Nephron (organoid): ENCODE measurements around the gene SLC27A5.
"Not testable (repeated sequence)": the region's sequence is repeated elsewhere in the genome, so short reads cannot be mapped to it uniquely, and the experiment has no call there.

Experiments
- H3K27ac Mint-ChIP-seq, 3 experiments: 2 replicates each; pipeline ENCODE4 v1.8.0; 2020; ENCODE audit warnings: mixed read lengths in 3 of 3, mild to moderate bottlenecking in 2 of 3, moderate library complexity in 1 of 3
- H3K27me3 Mint-ChIP-seq: 2 replicates; pipeline ENCODE4 v1.8.0; 2021; ENCODE audit warnings: low read depth, mild to moderate bottlenecking, moderate library complexity, mixed read lengths
- H3K36me3 Mint-ChIP-seq: 2 replicates; pipeline ENCODE4 v1.8.0; 2020; ENCODE audit warnings: low read depth, mixed read lengths
- H3K4me1 Mint-ChIP-seq: 2 replicates; pipeline ENCODE4 v1.8.0; 2020; ENCODE audit warnings: mixed read lengths
- H3K4me3 Mint-ChIP-seq, 3 experiments: 2 replicates each; pipeline ENCODE4 v1.8.0; 2020; ENCODE audit warnings: mild to moderate bottlenecking in 3 of 3, mixed read lengths in 3 of 3, moderate library complexity in 2 of 3
- H3K9me3 Mint-ChIP-seq: 2 replicates; pipeline ENCODE4 v1.8.0; 2020; ENCODE audit warnings: mixed read lengths
- TF ChIP-seq, protein P1 (sequence below), 3 experiments: fragments of 200-600 bp; sonication (generic); IDR thresholded peaks; one replicate each; pipeline ENCODE4 v1.5.0; 2021; ENCODE audit warnings: antibody characterized with exemption in 3 of 3; ENCODE audit not compliant: unreplicated experiment in 3 of 3

Gene SLC27A5

DNA sequence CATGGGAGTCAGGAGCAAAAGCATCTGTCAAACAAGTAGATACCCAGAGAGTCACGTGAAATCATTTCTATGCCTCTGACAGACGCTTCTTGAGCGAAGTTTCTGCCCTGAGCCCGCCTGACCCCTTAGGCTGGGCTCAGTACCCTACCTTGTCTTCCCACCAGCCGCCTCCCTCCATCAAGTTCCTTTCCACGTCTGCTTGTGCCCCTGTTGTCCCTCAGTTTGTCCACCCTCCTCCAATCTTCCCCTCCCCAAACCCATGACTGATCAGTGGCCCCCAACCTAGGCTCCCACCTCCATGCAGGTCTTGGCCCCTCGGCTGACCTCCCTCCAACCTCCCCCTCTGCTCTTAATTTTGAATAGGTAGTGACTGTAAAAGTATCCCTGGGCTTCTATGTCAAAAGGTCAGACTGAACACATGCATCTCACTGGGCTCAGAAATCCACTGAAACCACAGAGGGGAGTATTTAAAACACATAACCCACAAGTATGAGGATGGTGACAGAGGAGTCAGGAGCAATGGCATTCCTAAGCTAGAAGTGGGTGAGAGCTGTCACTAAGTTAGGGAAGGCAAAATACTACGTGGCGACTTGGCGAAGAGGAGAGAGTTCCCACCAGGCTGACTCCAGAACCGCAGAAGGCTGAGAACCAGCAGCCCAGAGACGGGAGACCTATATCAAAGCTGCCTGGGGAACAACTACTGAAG is 37.3 kb downstream of the SLC27A5 start:
- H3K27me3 Mint-ChIP-seq = no peaks in the 10 kb centered on the region
- H3K4me1 Mint-ChIP-seq = peaks cover 6% of the 10 kb centered on the region
- peak overlapping the region in 2 of 3 experiments; percentile 31 to 62 for H3K27ac Mint-ChIP-seq
- H3K4me3 Mint-ChIP-seq = peak overlapping the region; percentile 91 to 96 (median 92)
- TF ChIP-seq, protein P1, sequence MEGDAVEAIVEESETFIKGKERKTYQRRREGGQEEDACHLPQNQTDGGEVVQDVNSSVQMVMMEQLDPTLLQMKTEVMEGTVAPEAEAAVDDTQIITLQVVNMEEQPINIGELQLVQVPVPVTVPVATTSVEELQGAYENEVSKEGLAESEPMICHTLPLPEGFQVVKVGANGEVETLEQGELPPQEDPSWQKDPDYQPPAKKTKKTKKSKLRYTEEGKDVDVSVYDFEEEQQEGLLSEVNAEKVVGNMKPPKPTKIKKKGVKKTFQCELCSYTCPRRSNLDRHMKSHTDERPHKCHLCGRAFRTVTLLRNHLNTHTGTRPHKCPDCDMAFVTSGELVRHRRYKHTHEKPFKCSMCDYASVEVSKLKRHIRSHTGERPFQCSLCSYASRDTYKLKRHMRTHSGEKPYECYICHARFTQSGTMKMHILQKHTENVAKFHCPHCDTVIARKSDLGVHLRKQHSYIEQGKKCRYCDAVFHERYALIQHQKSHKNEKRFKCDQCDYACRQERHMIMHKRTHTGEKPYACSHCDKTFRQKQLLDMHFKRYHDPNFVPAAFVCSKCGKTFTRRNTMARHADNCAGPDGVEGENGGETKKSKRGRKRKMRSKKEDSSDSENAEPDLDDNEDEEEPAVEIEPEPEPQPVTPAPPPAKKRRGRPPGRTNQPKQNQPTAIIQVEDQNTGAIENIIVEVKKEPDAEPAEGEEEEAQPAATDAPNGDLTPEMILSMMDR (IDR thresholded peaks at IDR 0.05; ENCODE audit: unreplicated experiment in 3 of 3) = no peak
- peaks cover 15% of the 10 kb centered on the region for H3K36me3 Mint-ChIP-seq
- no peaks in the 10 kb centered on the region for H3K9me3 Mint-ChIP-seq

DNA sequence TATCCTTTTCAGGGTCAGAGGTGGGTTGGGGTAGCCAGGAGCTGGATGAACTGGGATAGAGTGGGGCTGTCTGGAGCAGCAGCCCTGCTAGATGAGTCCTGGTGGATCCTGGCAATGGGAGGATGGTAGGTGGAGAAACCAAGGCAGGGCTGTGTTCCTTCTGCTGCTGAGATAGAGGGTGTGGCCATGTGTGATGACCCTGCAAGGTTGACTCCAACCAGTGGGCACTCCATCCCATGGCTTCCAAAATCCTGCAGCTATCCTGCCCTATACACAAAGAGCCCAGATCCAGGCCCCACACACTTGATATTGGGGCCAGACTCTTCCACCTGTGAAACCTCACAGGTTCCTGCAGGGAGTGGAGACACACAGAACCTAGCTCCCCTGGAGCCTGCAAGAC is 38.0 kb downstream of the SLC27A5 start:
- Mint-ChIP-seq H3K9me3 (no peaks in the 10 kb centered on the region), H3K4me1 (peaks cover 6% of the 10 kb centered on the region), H3K27me3 (no peaks in the 10 kb centered on the region), H3K4me3 (peak overlapping the region; percentile 68 to 96 (median 92)), H3K36me3 (peaks cover 11% of the 10 kb centered on the region), H3K27ac (peak overlapping the region in 1 of 3 experiments; percentile 62)
- TF ChIP-seq, protein P1 (IDR thresholded peaks at IDR 0.05; ENCODE audit: unreplicated experiment in 3 of 3) = no peak

DNA sequence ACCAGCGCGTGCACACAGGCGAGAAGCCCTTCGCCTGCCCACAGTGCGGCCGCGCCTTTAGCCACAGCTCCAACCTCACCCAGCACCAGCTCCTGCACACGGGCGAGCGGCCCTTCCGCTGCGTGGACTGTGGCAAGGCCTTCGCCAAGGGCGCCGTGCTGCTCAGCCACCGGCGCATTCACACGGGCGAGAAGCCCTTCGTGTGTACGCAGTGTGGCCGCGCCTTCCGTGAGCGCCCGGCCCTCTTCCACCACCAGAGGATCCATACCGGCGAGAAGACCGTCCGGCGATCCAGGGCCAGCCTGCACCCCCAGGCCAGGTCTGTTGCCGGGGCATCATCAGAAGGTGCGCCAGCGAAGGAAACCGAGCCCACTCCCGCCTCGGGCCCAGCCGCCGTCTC is 40.1 kb downstream of the SLC27A5 start:
- no peaks in the 10 kb centered on the region for H3K27me3 Mint-ChIP-seq
- no peak overlapping the region for H3K4me3 Mint-ChIP-seq
- H3K36me3 Mint-ChIP-seq = peaks cover 11% of the 10 kb centered on the region
- H3K9me3 Mint-ChIP-seq = no peaks in the 10 kb centered on the region
- H3K4me1 Mint-ChIP-seq = peaks cover 14% of the 10 kb centered on the region
- TF ChIP-seq, protein P1 (IDR thresholded peaks at IDR 0.05; ENCODE audit: unreplicated experiment in 3 of 3) = no peak
- no peak overlapping the region for H3K27ac Mint-ChIP-seq

DNA sequence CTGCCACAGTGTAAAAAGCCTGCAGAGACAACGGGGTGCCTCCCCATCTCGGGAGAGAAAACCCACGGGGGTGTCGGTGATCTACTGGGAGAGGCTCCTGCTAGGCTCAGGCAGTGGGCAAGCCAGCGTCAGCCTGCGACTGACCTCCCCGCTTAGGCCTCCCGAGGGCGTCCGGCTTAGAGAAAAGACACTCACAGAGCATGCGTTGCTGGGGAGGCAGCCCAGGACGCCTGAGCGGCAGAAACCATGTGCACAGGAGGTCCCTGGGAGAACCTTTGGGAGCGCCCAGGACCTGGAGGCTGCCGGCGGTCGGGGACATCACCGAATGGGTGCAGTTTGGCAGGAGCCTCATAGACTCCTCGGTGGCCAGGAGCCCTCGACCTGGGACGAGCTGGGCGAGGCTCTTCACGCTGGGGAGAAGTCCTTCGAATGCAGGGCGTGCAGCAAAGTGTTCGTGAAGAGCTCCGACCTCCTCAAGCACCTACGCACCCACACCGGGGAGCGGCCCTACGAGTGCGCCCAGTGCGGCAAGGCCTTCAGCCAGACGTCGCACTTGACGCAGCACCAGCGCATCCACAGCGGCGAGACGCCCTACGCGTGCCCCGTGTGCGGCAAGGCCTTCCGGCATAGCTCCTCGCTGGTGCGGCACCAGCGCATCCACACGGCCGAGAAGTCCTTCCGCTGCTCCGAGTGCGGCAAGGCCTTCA is 40.8 kb downstream of the SLC27A5 start:
- peaks cover 11% of the 10 kb centered on the region for H3K36me3 Mint-ChIP-seq
- peak overlapping the region in 2 of 3 experiments; percentile 43 to 57 for H3K4me3 Mint-ChIP-seq
- H3K27ac Mint-ChIP-seq, H3K9me3 Mint-ChIP-seq, H3K27me3 Mint-ChIP-seq: not testable (repeated sequence)
- peaks cover 12% of the 10 kb centered on the region for H3K4me1 Mint-ChIP-seq

- peak overlapping the region; percentile 86 to 89 (median 87) for H3K4me3 Mint-ChIP-seq
- H3K36me3 Mint-ChIP-seq = peaks cover 11% of the 10 kb centered on the region
- no peak overlapping the region for H3K27ac Mint-ChIP-seq
- peaks cover 3% of the 10 kb centered on the region for H3K27me3 Mint-ChIP-seq
- peaks cover 12% of the 10 kb centered on the region for H3K4me1 Mint-ChIP-seq
- H3K9me3 Mint-ChIP-seq = no peaks in the 10 kb centered on the region
- TF ChIP-seq, protein P1 (IDR thresholded peaks at IDR 0.05; ENCODE audit: unreplicated experiment in 3 of 3) = no peak
Observed at GRCh38 chr19:58469241-58470013, 42.4 kb downstream of the SLC27A5 start.

- no peaks in the 10 kb centered on the region for H3K9me3 Mint-ChIP-seq
- peak overlapping the region; percentile 86 to 89 (median 87) for H3K4me3 Mint-ChIP-seq
- H3K36me3 Mint-ChIP-seq = peaks cover 11% of the 10 kb centered on the region
- peaks cover 12% of the 10 kb centered on the region for H3K4me1 Mint-ChIP-seq
- no peak overlapping the region for H3K27ac Mint-ChIP-seq
- TF ChIP-seq, protein P1 (IDR thresholded peaks at IDR 0.05; ENCODE audit: unreplicated experiment in 3 of 3) = no peak
- peaks cover 3% of the 10 kb centered on the region for H3K27me3 Mint-ChIP-seq
Observed at GRCh38 chr19:58468216-58468839, 43.5 kb downstream of the SLC27A5 start.
